NCI-H2081 treated with DMSO at 0.1 percent for 48 hours (cell line): ENCODE results near the gene THBD.
"Not testable (repeated sequence)": the region's sequence is repeated elsewhere in the genome, so short reads cannot be mapped to it uniquely, and the experiment has no call there.

ENCODE experiments used
- DNase-seq: peaks from one replicate; lab custom pipeline; 2025; lab: John Stamatoyannopoulos, UW

The THBD gene

GRCh38 chr20:23034721-23035671 lies 14.5 kb downstream of the THBD start, which contains the start of gene SSTR4:
Gene SSTR4, plus strand, starts transcription at chr20:23035312. Its CDS starts 172 bp downstream, at chr20:23035484.
- no peak for DNase-seq

- DNase-seq = no peak
Measured at GRCh38 chr20:23033918-23034317, 15.6 kb downstream of the THBD start.

- no peak for DNase-seq
Measured at GRCh38 chr20:23032750-23033078, 16.8 kb downstream of the THBD start.

- DNase-seq = no peak
Measured at GRCh38 chr20:23032056-23032749, 17.3 kb downstream of the THBD start.

GRCh38 chr20:23031346-23031745 lies 18.1 kb downstream of the THBD start:
- DNase-seq = no peak

- DNase-seq = no peak
Measured at GRCh38 chr20:23029324-23029723, 20.1 kb downstream of the THBD start.

GRCh38 chr20:23028392-23028791 lies 21.1 kb downstream of the THBD start:
- DNase-seq = no peak

- DNase-seq = no peak
Measured at GRCh38 chr20:23027721-23028120, 21.8 kb downstream of the THBD start.

- not testable (repeated sequence) for DNase-seq
Measured at GRCh38 chr20:23025503-23025902, 24.0 kb downstream of the THBD start.

GRCh38 chr20:23024701-23025100 lies 24.8 kb downstream of the THBD start:
- no peak for DNase-seq

- DNase-seq = no peak
Measured at GRCh38 chr20:23023621-23024177, 25.8 kb downstream of the THBD start.

GRCh38 chr20:23022849-23023248 lies 26.6 kb downstream of the THBD start:
- no peak for DNase-seq

- no peak for DNase-seq
Measured at GRCh38 chr20:23021951-23022350, 27.5 kb downstream of the THBD start.

GRCh38 chr20:23021541-23021940 lies 27.9 kb downstream of the THBD start:
- DNase-seq = no peak

- no peak for DNase-seq
Measured at GRCh38 chr20:23020230-23021018, 29.0 kb downstream of the THBD start.

- DNase-seq = no peak
Measured at GRCh38 chr20:23019403-23019802, 30.1 kb downstream of the THBD start.

GRCh38 chr20:23018941-23019340 lies 30.5 kb downstream of the THBD start:
- no peak for DNase-seq

GRCh38 chr20:23018432-23018831 lies 31.0 kb downstream of the THBD start:
- no peak for DNase-seq

- DNase-seq = no peak
Measured at GRCh38 chr20:23017516-23017915, 32.0 kb downstream of the THBD start.

- DNase-seq = no peak
Measured at GRCh38 chr20:23013429-23013828, 36.0 kb downstream of the THBD start.

- no peak for DNase-seq
Measured at GRCh38 chr20:23011008-23011721, 38.3 kb downstream of the THBD start.
